GM12875 (cell line): ENCODE measurements around the gene COL23A1.

ENCODE experiments used
- H3K4me3 ChIP-seq: one replicate; pipeline ENCODE4 v1.5.1; 2011; ENCODE audit warnings: low read depth, low read length, control low read depth
- TF ChIP-seq, protein P1 (sequence below): IDR thresholded peaks from 2 replicates; pipeline ENCODE4 v1.5.1; 2011; ENCODE audit warnings: low read depth, mild to moderate bottlenecking, control low read depth, inconsistent platforms, low read length, moderate library complexity, borderline replicate concordance; ENCODE audit not compliant: insufficient read depth

COL23A1 gene

DNA sequence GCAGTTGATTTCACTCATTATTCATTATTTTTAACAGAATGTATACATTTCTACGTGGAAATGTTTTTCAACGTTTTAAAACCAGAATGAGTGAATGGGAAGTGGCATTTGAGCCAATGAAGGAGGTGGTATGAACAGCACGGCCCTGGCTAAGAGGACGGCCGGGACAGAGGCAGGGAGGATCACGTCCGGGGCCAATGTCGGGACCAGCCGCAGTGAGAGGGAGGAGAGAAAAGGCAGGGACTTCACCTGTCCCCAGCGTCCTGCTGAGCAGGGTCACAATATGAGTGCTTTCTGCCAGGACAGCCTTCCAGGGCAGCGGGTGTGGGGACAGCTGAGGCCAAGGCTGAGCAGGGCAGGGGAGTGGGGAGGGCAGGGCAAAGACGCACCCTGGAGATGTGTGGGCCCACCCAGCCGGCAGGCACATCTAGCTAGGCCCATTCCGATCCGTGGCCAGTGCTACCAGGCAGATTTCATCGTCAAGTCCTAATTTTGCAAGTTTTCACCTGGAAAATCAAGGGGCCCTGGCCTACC lies 209.6 kb downstream of the COL23A1 start:
- no peak overlapping the region for H3K4me3 ChIP-seq
- TF ChIP-seq, protein P1, sequence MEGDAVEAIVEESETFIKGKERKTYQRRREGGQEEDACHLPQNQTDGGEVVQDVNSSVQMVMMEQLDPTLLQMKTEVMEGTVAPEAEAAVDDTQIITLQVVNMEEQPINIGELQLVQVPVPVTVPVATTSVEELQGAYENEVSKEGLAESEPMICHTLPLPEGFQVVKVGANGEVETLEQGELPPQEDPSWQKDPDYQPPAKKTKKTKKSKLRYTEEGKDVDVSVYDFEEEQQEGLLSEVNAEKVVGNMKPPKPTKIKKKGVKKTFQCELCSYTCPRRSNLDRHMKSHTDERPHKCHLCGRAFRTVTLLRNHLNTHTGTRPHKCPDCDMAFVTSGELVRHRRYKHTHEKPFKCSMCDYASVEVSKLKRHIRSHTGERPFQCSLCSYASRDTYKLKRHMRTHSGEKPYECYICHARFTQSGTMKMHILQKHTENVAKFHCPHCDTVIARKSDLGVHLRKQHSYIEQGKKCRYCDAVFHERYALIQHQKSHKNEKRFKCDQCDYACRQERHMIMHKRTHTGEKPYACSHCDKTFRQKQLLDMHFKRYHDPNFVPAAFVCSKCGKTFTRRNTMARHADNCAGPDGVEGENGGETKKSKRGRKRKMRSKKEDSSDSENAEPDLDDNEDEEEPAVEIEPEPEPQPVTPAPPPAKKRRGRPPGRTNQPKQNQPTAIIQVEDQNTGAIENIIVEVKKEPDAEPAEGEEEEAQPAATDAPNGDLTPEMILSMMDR, result no peak

GRCh38 chr5:178380086-178380485 lies 210.1 kb downstream of the COL23A1 start:
- TF ChIP-seq, protein P1, result no peak
- H3K4me3 ChIP-seq, result no peak overlapping the region

DNA sequence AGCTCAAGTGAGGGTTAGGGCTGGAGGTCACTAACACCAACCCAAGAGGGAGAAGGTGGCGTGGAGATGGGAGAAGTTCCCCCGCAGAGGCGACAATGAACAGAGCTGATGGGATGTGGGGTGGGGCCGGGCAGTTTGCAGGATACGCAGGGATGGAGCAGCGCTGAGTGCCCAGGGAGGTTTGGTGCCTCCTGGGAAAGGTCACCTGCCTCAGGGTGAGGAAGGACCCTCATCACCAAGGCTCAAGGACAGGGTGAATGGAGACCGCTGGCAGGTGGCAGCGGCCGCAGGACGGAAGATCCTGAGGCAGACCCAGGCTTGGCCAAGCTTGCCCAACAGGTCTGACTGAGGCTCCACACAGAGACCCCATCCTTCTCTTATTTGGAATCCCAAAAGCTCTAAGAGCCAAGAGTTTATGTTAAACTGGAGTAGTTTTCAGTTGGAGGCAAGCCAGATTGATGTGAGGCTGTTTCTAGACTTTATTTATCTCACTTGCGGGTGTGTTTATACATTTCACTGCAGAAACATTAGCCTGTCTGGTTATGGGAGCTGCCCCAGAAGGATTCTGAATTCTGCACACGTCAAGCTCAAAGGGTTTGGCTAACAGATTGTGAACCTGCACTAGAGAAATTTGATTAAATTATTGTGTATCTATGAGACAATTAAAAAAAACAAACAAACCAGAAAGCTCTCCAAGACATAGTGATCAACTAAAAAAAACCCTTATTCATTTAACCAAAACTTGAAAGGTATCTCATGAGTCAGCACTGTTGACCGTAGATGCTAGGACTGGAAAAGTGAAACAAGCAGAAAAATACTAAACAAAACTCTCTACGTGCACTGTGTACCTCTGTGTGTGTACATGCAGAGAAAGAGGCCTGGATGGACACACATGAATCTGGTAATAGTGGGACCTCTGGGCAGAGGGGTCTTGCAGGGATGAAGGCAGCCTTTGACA lies 211.4 kb downstream of the COL23A1 start:
- TF ChIP-seq, protein P1, result no peak
- no peak overlapping the region for H3K4me3 ChIP-seq

- TF ChIP-seq, protein P1, result no peak
- H3K4me3 ChIP-seq, result no peak overlapping the region
Observed at GRCh38 chr5:178377583-178378270, 212.5 kb downstream of the COL23A1 start.

DNA sequence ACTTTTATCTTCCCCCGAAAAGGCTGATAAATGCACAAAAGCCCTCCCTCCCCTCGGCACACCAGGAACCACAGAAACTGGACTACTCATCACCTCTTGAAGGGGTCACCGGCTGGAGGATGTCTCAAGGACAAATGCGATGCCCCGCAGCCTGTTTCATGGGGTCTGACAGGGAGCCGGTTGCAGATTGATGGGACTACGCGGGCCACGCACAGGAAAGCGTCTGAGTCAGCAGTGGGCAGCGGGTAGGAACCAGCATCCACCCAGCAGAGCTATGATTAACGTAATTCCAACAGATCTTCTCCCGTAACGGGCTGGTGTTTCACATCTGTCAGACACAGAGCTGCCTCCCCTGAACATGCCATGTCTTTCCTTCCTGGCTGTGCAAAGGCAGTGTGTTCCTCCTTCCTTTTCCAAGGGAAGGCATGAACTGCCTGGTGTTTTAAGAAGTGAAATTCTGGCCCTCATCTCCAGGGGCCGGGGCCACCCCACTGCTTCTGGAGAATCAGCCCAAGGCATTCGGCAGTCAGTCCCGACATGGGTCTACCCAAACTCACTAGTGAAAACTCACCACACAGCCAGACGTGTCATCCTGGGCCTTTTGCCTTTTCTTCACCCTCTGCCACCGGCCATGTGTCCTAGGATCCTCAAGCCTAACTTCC lies 213.1 kb downstream of the COL23A1 start:
- no peak overlapping the region for H3K4me3 ChIP-seq
- TF ChIP-seq, protein P1, result no peak

DNA sequence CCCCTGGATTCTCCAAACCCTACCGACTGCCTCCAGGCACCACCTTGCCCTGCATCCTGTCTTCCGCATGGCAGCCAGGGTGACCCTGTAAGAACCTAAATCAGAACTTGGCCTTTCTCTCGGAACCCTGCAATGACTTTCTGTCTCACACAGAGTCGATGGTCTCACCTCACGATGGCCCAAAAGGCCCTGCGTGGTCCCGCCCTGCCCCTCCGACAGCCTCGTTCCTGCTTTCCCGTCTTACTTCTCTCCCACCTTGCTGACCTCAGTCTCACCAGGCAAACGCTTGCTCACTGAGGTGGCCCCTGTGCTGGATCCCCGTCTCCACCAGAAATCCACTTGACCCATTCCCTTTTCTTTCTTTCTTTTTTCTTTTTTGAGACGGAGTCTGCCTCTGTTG lies 214.8 kb downstream of the COL23A1 start:
- TF ChIP-seq, protein P1, result no peak
- H3K4me3 ChIP-seq, result no peak overlapping the region
